Natural killer cell treated with Interleukin-12 subunit alpha and Interleukin-12 subunit beta and Interleukin-15 and Interleukin-18, amount 100 ng/mL, for 72 hours (primary cell): ENCODE data around the gene SRP14. TPM values are rescaled to one million over a fixed set of nuclear protein-coding genes. Genes with fewer than 3 reads are reported as not detected.
"Not testable (repeated sequence)": the region's sequence is repeated elsewhere in the genome, so short reads cannot be mapped to it uniquely, and the experiment has no call there.

Experiments
- ATAC-seq, 2 donors: fragments of 150-1000 bp; cut with Tn5 transposase in 1 of 2; sonication (Bioruptor Pico), chemical (Tn5 transposase) in 1 of 2; 2 replicates each; pipeline ENCODE4 v1.10.0; 2021
- DNase-seq: peaks from one replicate; pipeline ENCODE4 v3.0.0; 2022; ENCODE audit warnings: low spot score
- H3K27ac Mint-ChIP-seq, 2 donors: 1 replicate in 1 of 2; 2 replicates in 1 of 2; pipeline ENCODE4 v1.8.0; 2022; ENCODE audit warnings: mixed read lengths in 2 of 2, mild to moderate bottlenecking in 1 of 2, moderate library complexity in 1 of 2
- H3K27me3 Mint-ChIP-seq, 2 donors: 1 replicate in 1 of 2; 2 replicates in 1 of 2; pipeline ENCODE4 v1.8.0; 2022; ENCODE audit warnings: mixed read lengths in 2 of 2
- H3K36me3 Mint-ChIP-seq: one replicate; pipeline ENCODE4 v1.8.0; 2022; ENCODE audit warnings: mixed read lengths
- H3K4me1 Mint-ChIP-seq, 2 donors: 1 replicate in 1 of 2; 2 replicates in 1 of 2; pipeline ENCODE4 v1.8.0; 2022; ENCODE audit warnings: low read depth in 2 of 2, mixed read lengths in 2 of 2, mild to moderate bottlenecking in 1 of 2
- H3K4me3 Mint-ChIP-seq: one replicate; pipeline ENCODE4 v1.8.0; 2022; ENCODE audit warnings: mixed read lengths
- H3K9me3 Mint-ChIP-seq: 2 replicates; pipeline ENCODE4 v1.8.0; 2022; ENCODE audit warnings: mixed read lengths
- total RNA-seq, 2 donors: library from RNA; stranded (reverse); gene quantifications; one replicate each; pipeline ENCODE4 v1.2.3, GENCODE V29; 2022

SRP14 gene
- total RNA-seq, 2 donors from 2014 or later: 92.6 to 137 TPM

DNA sequence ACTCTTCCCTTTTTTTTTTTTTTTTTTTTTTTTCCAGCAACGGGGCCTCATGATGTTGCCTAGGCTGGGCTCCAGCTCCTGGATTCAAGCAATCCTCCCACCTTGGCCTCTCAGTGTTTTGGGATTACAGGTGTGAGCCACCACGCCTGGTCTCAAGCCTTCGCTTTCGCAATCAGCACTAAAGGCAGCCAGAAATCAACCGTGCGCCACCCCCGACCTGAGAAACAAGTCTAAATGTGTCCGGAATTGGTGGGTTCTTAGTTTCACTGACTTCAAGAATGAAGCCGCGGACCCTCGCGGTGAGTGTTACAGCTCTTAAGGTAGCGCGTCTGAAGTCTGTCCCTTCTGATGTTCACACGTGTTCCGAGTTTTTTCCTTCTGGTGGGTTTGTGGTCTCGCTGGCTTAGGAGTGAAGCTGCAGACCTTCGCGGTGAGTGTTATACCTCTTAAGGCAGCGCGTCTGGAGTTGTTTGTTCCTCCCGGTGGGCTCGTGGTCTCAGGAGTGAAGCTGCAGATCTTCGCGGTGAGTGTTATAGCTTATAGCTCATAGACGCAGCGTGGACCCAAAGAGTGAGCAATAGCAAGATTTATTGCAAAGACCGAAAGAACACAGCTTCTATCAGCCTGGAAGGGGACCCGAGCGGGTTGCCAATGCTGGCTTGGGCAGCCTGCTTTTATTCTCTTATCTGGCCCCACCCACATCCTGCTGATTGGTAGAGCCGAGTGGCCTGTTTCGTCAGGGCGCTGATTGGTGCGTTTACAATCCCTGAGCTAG, 34.9 kb upstream of the SRP14 start:
- H3K27me3 Mint-ChIP-seq: peaks cover 0 to 14% of the 10 kb centered on the region in 2 donors
- not testable (repeated sequence) for H3K9me3 Mint-ChIP-seq, H3K36me3 Mint-ChIP-seq, DNase-seq, ATAC-seq
- H3K27ac Mint-ChIP-seq: peak overlapping the region in 1 of 2 donors; percentile 43
- peaks cover 17% of the 10 kb centered on the region in 2 donors for H3K4me1 Mint-ChIP-seq
- H3K4me3 Mint-ChIP-seq: peak overlapping the region; percentile 77

DNA sequence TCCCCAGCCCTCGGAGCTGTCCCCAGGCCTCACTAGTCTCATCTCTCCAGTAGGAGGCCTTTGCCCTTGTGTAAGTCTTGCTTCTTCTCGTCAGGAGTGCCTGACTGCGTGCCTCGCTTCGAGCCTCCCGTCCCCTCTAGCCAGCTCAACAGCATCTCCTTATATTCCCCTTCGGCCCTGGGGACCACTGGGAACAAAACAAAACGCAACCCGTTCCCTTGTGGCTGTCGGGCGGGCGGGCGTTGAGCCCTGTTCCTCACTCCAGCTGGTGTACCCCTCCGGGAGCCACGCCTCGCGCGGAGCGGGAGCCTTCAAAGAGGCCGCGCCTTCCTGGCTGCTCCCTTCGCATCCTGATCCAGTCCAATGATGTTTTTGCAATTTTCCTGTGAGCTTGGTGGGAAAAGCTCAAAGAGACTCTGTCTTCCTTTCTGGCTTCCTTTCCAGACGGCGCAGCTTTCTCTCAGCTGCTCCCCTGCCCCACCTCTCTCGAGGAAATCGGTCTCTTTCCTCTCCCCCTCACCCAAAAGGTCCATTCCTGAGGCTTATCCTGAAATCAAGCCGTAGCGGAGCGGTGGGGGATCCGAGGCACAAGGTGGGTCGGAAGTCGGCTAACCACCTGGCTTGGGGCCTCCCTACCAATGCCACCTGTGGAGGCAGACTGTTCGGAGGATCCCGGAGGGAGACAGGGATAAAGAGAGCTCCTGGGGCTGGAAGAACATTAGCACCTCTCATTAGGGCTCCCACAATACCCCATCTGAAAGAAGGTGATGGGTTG, 33.4 kb upstream of the SRP14 start:
- DNase-seq: no peak
- H3K27me3 Mint-ChIP-seq: peaks cover 0 to 11% of the 10 kb centered on the region in 2 donors
- ATAC-seq: no peak
- H3K27ac Mint-ChIP-seq: no peak overlapping the region
- H3K4me3 Mint-ChIP-seq: no peak overlapping the region
- H3K4me1 Mint-ChIP-seq: peaks cover 17% of the 10 kb centered on the region in 2 donors
- no peaks in the 10 kb centered on the region for H3K36me3 Mint-ChIP-seq
- H3K9me3 Mint-ChIP-seq: no peaks in the 10 kb centered on the region

DNA sequence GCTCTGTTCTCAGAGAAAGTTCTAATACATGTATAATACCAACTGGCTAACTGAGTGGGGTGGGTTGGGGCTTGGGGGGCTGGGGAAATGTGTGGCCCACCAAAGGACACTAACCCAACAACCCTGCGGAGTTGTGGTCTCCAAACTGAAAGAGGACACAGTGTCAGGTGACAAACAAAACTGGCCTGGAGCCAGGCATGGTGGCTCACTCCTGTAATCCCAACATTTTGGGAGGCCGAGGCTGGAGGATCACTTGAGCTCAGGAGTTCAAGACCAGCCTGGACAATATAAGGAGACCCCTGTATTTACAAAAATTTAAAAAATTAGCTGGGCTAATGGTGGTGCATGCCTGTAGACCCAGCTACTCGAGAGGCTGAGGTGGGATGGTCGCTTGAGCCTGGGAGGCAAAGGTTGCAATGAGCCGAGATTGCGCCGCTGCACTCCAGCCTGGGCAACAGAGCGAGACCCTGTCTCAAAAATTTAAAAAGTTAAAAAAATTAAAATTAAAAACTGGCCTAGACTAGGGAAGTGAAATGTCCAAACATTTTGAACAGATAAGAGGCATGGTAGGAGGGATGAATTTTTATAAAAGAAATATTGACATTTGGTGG, 31.7 kb upstream of the SRP14 start:
- no peak for DNase-seq
- Mint-ChIP-seq H3K9me3 (no peaks in the 10 kb centered on the region), H3K4me1 (peaks cover 15 to 17% of the 10 kb centered on the region in 2 donors), H3K36me3 (no peaks in the 10 kb centered on the region), H3K27ac (no peak overlapping the region), H3K4me3 (no peak overlapping the region), H3K27me3 (peaks cover 0 to 10% of the 10 kb centered on the region in 2 donors)
- no peak for ATAC-seq

DNA sequence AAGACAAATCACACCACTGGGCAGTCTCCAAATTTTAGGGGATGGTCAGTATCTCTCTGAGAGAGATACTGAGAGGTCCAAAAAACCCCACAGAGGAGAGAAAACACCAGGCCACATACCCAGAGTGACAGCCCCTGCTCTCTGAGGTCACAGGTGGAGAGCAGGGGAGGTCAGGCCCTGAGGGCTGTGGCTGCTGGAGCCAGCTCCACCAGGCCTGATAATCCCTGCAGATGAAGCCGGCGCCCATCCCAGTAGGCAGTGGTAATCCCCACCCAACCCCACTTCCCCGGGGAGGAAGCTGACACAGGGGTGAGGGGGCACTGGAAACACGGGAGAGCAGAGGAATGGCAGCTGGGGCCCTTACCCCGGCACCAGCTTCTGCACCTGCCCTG, 31.2 kb upstream of the SRP14 start:
- Mint-ChIP-seq H3K27me3 (peaks cover 0 to 5% of the 10 kb centered on the region in 2 donors), H3K27ac (peak overlapping the region in 1 of 2 donors; percentile 53), H3K36me3 (no peaks in the 10 kb centered on the region), H3K9me3 (no peaks in the 10 kb centered on the region), H3K4me3 (no peak overlapping the region), H3K4me1 (peaks cover 10 to 14% of the 10 kb centered on the region in 2 donors)
- no peak for ATAC-seq
- no peak for DNase-seq

DNA sequence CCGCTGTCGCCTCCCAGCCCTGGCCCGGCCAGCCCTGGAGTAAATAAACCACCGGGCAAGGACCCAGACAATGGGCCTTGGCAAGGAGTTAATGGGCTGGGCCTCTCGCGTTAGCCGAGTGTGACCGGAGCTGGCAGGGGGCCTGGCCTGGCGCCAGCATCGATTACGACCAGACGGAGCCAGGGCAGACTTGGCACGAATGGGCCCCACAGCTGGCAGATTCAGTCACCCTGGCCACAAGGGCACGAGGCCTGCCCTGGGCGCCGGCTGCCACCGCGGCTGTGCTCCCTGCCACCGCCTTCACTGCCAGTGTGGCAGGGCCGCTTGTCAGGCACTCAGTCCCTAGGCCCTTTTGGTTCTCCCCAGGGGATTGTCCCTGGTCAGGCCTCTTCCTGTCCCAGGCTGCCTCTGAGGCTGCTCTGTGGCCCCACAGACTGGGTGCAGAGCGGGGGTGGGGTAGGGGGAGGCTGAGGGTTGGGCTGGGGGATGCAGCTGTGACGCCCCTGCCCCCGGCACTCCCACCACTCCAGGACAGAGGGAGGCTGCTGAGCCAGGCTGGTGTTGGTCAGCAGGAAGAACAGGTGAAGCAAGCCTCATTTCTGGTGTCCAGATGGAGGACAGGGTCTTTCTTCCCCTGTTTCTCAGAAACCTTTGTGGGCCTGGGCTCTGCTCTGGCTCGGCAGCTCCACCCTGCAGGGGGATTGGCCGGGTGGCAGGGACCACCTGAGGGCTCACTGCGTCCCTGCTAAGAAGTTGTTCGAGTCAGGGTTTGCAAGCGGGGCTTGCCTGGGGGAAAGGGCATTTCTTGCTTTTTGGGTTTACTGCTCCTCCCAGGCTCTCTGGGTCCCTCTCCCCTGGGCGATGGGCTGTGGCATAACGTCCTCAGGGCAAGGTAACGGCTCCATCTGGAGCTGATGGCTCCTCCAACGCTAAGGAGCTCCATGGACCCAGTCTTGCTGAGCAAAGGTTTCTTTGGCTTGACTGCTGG, 30.5 kb upstream of the SRP14 start:
- Mint-ChIP-seq H3K9me3 (no peaks in the 10 kb centered on the region), H3K4me3 (no peak overlapping the region), H3K36me3 (no peaks in the 10 kb centered on the region), H3K27ac (peak overlapping the region in 1 of 2 donors; percentile 53), H3K27me3 (peaks cover 0 to 4% of the 10 kb centered on the region in 2 donors), H3K4me1 (peaks cover 11 to 12% of the 10 kb centered on the region in 2 donors)
- DNase-seq (no peak), ATAC-seq (peak; percentile 42 to 65)

DNA sequence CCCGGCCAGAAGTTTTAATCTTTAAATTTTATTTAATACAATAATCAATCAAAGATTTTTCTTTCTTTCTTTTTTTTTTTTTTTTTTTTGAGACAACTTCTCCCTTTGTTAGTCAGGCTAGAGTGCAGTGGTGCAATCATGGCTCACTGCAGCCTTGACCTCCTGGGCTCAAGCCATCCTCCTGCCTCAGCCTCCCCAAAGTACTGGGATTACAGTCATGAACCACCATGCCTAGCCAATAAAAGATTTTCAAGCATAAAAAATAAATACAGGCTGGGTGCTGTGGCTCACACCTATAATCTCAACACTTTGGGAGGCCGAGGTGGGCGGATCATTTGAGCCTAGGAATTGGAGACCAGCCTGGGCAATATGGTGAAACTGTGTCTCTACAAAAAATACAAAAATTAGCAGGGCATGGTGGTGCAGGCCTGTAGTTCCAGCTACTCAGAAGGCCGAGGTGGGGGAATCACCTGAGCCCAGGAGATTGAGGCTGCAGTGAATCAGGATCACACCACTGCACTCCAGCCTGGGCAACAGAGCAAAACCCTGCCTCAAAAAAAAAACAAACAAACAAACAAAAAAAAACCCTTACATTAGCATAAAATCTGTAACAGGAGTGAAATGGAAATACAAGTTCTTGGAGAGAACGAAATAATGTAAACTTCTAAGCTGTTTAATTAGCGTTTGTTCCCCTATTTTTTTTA, 29.1 kb upstream of the SRP14 start:
- no peak for DNase-seq
- no peaks in the 10 kb centered on the region for H3K36me3 Mint-ChIP-seq
- ATAC-seq: no peak
- H3K27ac Mint-ChIP-seq: no peak overlapping the region
- peaks cover 2 to 8% of the 10 kb centered on the region in 2 donors for H3K4me1 Mint-ChIP-seq
- H3K9me3 Mint-ChIP-seq: no peaks in the 10 kb centered on the region
- no peak overlapping the region for H3K4me3 Mint-ChIP-seq
- no peaks in the 10 kb centered on the region for H3K27me3 Mint-ChIP-seq

DNA sequence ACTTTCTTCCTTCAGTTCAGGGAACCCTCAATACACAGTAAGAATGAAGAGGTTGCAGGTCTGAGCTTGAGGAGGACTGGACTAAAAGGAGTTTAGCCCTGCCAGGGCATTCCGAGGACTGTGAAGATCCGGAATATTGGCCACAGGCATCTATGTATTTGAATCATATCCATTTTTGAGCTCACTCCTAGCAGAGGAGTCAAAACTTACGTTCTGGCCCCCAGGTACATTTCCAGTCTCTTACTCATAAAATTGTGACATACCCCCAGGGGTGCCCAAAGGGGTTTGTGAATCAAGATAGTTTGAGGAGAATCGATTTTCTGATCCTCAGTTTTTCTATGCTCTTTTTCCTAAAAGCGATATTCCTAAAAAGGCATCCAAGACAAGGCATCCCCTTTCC, 27.6 kb upstream of the SRP14 start:
- no peaks in the 10 kb centered on the region for H3K9me3 Mint-ChIP-seq
- H3K4me1 Mint-ChIP-seq: peaks cover 2 to 8% of the 10 kb centered on the region in 2 donors
- H3K27ac Mint-ChIP-seq: no peak overlapping the region
- H3K36me3 Mint-ChIP-seq: no peaks in the 10 kb centered on the region
- no peaks in the 10 kb centered on the region for H3K27me3 Mint-ChIP-seq
- DNase-seq: no peak
- no peak for ATAC-seq
- H3K4me3 Mint-ChIP-seq: no peak overlapping the region

DNA sequence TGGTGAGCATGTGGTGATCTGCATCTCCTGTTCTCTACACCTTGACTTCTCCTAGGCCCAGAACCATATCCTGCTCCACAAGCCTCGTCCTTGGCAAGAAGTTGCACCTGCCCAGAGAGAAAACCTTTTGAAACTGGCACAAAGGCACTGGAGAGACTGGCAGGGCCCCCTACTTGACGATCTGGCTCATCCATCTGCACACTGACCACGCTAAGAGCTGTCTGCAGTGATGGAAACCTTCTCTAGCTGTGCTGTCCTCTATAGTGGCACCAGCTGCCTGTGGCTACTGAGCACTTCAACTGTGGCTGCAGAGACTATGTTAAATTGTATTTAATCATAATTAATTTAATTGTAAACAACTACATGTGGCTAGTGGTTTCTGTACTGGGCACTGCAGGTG, 26.2 kb upstream of the SRP14 start:
- DNase-seq (no peak), ATAC-seq (no peak)
- H3K4me1 Mint-ChIP-seq: peaks cover 2 to 8% of the 10 kb centered on the region in 2 donors
- no peaks in the 10 kb centered on the region for H3K9me3 Mint-ChIP-seq
- no peaks in the 10 kb centered on the region for H3K36me3 Mint-ChIP-seq
- H3K27me3 Mint-ChIP-seq: no peaks in the 10 kb centered on the region
- H3K27ac Mint-ChIP-seq: no peak overlapping the region
- no peak overlapping the region for H3K4me3 Mint-ChIP-seq

DNA sequence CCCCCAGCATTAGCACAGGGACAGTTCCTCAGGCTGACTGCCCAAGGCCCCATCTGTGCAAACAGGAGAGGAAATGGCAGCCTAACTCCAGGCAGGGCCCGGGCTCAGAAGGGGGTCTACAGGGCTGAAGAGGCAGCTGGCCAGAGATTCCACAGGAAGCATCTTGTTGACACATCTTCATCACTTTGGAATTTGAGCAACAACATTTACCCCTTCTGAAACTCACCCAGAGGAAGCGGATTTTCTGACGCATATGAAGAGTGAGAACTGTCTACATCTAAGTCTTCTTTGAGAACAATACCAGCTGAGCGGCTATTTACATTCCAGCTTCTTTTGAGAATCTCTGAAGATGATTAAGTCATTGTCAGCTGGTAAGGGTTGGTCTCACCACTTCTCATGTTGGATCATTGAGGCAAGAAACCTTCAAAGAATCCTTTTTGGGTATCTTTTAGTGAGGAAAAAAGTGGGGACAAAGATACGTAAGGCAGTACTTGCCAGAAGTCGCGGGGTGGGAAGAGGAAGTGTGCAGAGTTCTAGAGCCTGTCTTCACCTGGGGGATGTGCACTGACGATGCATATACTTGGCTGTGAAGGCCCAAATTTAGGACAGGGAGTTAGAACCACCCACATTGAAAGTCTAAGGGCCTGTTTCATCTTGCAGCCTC, 25.4 kb upstream of the SRP14 start:
- DNase-seq: no peak
- H3K36me3 Mint-ChIP-seq: no peaks in the 10 kb centered on the region
- no peak overlapping the region for H3K4me3 Mint-ChIP-seq
- no peak overlapping the region for H3K27ac Mint-ChIP-seq
- no peaks in the 10 kb centered on the region for H3K27me3 Mint-ChIP-seq
- ATAC-seq: peak in 1 of 2 donors; percentile 34
- peaks cover 0 to 13% of the 10 kb centered on the region in 2 donors for H3K4me1 Mint-ChIP-seq
- H3K9me3 Mint-ChIP-seq: no peaks in the 10 kb centered on the region

DNA sequence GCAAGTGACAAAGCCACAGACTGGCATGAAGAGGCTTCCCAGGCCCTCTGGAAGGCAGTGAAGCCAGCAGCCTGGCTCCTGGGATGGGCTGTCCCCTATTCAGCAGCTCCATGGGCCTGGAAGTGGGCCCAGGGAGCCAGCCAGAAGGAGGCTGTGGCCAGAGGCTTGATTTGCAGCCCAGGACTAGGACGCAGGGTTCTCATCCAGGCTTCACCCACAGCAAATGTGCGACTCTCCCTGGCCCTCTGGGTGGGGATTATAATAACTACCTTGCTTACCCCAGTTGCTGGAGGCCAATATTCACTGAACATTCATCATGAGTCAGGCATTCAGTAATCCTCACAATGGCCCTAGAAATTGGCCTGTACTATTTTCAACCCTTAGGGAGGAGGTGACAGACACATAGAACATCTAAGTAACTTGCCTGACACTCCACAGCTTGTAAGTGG, 24.6 kb upstream of the SRP14 start:
- Mint-ChIP-seq H3K4me3 (no peak overlapping the region), H3K36me3 (no peaks in the 10 kb centered on the region), H3K27ac (no peak overlapping the region), H3K9me3 (no peaks in the 10 kb centered on the region), H3K4me1 (peaks cover 3 to 16% of the 10 kb centered on the region in 2 donors), H3K27me3 (no peaks in the 10 kb centered on the region)
- ATAC-seq (no peak), DNase-seq (no peak)

DNA sequence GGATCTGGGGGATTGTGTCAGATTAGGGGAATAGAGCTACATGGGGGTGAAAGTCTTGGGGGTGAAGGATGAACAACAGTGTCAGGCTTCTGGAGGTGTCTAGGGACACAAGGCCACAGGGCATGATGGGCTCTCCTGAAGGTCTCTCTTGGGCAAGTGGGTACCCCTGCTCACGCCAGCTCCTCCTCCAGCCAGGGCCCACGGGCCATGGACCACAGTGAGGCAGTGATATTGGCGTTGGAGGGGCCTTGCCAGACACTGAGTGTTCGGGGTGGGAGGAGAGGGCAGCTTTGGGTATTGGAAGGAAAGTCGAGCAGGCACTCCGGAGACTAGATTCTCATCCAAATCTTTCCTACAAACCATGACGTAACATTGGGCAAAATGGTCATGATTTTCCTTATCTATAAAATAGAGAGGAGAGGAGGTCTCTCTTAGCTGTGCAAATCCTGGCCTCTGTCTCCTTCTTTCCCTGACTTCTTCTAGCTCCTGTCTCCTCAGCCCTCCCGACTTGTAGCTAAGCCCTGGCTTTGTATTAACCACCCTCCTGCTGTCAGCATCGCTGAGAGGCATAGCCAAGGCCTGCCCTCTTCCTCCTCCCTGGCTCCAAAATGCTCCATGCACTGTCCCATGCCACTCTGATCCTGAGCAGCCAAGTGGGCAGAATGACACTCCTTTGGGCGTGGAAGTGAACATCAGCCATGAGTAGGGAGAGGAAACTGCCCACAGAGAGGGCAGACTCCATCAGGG, 24.0 kb upstream of the SRP14 start:
- H3K4me3 Mint-ChIP-seq: no peak overlapping the region
- H3K27me3 Mint-ChIP-seq: no peaks in the 10 kb centered on the region
- DNase-seq (no peak), ATAC-seq (no peak)
- H3K4me1 Mint-ChIP-seq: peaks cover 8 to 22% of the 10 kb centered on the region in 2 donors
- H3K27ac Mint-ChIP-seq: no peak overlapping the region
- no peaks in the 10 kb centered on the region for H3K36me3 Mint-ChIP-seq
- H3K9me3 Mint-ChIP-seq: no peaks in the 10 kb centered on the region
